HG03378 (cell line): ENCODE measurements around the gene COL15A1.
"Not testable (repeated sequence)": the region's sequence is repeated elsewhere in the genome, so short reads cannot be mapped to it uniquely, and the experiment has no call there.

ENCODE experiments used
- ATAC-seq: cut with Tn5 transposase; IDR thresholded peaks from one replicate; pipeline ENCODE4 v1.9.1; 2021; ENCODE audit warnings: mild to moderate bottlenecking, moderate library complexity; ENCODE audit not compliant: unreplicated experiment

COL15A1 gene

DNA sequence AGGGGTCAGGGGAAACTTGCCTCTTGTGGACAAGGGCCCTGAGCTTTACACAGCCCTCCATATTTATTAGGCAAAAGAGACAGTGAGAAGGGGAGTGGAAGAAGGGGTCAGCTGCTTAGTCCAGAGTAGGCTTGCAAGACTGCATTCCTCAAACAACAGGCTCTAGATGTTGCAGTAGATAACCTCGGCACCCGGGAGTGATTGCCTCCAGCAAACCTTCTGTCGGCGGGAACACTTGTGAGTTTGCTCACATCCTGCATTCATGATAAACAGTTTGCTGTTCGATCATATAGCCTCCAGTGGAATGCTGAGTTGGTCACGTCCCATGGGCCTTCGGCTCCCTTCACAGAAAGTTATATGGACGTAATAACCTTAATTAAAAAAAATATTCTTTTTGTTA, 66.7 kb downstream of the COL15A1 start:
- not testable (repeated sequence) for ATAC-seq

DNA sequence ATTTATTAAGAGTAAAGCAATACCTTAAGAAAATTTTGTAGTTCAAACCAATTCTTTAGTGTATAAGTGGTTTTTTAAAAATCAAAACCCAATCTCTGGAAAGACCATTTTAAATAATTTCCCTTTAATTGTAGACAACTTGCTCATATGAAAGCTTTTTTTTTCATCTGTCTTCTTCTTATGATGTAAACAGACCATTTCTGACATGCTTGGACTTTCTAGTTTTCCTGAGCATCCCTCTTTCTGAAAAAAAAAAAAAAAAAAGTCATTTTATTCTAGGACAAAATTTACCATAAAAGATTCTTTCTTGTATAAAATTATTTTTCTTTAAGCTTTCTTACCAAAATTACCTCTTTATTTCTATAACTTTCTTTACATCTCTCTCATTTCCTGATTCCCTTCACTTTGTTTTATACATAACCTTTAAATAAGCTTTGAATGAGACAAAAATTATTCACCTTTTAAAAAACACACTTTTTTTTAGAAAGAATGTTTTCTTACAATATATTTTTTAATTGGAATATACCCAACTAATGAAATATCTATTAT, 67.5 kb downstream of the COL15A1 start:
- no peak for ATAC-seq

DNA sequence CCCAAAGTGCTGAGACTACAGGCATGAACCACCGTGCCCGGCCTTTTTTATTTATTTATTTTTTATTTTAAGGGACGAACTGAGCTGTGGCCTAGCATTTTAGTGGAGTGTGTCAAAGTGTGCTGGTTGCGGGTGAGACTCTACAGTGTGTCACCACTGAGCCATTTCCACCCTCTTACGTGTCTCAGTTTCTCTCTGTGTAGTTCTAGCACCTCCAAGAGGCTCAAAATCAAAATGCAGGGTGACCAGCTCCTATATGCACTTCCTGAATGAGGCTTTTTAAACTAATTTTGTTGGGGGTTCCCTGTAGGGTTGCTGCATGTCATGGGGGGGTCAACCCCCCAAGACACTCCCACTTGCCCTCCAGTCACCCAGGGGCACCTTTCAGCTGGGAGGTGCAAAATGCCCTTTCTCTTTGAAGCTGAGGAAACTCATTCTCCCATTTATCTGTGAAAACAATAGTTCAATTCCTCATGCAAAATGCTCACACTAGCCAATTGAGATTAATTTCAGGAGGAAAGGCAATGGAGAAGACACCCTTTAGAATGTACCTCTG, 69.3 kb downstream of the COL15A1 start:
- no peak for ATAC-seq

DNA sequence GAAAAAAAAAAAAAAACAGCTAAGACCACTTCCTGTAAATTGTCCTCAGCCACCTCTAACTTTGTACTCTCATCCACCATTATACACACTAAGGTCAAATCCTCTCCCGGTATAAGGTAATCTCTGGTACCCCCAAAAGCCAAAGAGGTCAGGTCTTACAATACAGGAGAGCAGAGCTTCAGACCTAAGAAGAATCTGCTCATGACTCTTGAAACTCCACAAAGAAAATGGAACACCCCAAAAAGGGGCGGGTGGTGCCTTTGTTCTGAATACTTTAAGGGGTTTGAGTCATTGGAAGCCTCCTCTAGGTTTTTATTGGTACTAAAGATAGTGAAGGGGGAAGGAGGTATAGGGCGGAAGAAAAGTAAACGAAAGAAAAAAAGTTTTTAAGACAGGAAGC, 69.8 kb downstream of the COL15A1 start:
- ATAC-seq = no peak

DNA sequence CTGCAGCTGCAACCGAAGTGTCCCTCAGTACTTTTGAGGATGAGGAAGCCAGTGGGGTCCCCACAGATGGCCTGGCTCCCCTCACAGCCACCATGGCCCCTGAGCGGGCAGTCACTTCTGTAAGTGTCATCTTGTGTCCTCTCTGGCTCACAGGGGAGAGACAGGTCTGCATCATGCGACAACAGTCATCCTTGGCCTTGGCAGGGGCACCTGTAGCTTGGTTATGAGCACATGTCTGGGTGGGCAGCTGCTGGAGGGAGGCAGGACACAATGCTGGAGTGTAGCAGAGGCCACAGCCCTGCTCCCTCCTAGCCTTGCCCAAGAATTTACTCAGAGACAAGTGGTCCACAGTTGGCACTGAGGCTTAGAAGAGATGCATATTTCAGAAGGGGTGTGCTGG, 71.7 kb downstream of the COL15A1 start:
- ATAC-seq = no peak

DNA sequence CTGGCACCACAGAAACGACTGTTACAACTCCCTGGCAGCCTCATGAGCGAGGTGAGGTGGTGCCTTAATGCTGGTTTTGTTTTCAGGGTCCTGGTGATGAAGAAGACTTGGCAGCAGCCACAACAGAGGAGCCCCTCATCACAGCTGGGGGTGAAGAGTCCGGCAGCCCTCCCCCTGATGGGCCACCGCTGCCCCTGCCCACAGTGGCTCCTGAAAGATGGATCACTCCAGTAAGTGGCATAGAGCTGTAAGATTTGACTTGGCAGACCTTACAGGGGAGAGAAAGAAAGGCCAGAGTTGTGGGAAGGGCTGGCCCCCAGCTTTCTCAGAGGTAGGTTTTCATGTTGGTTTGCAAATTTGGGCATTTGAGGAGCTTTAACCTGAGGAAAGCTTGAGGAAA, 72.2 kb downstream of the COL15A1 start:
- ATAC-seq = no peak

DNA sequence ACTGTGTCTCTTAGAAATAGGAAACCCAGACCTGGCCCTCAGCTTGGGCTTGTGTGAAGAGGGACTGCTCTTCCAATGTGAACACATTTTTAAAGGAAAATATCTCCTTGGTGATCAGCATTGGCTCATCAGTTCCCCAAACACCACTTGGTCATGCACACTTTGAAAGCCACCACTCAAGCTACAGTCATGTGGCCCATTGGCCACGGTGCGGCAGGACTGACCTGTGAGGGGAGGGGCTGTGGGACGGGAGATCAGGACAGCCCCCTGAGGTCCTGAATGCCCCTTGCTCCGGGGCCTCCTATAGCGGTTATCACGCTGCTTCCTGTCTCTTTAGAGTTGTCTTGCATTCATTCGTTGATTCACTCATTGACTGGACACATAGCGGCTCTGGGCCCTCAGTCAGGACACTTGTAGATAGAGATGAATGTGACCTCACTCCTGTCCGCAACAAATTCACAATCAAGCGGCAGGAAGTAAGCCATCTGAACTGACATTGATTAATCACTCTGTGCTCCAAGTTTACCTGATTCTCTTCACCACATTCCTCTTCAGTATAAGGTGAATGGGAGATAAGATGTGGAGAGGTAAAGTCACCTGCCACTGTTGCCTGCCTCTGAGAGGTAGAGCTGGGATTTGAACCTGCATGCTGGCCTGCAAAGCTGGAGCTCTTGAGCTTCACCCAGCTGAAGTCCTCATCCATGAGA, 73.1 kb downstream of the COL15A1 start:
- ATAC-seq = no peak

DNA sequence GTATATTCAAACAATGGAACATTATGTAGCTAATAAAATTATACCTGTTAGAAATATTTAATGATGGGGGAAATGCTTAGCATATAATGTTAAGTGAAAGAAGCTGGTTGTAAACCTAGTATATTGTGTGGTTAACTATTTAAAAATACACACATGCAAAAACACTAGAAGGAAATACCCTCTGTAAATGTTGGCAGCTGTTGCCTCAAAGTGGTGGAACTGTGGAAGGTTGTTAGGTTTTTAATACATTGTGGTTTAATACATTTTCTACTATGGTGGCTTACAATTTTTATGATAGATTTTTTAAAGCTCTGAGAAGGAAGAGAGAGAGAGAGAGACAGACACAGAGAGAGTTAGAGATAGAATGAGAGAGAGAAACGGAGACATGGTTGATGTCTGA, 74.9 kb downstream of the COL15A1 start:
- ATAC-seq = no peak

DNA sequence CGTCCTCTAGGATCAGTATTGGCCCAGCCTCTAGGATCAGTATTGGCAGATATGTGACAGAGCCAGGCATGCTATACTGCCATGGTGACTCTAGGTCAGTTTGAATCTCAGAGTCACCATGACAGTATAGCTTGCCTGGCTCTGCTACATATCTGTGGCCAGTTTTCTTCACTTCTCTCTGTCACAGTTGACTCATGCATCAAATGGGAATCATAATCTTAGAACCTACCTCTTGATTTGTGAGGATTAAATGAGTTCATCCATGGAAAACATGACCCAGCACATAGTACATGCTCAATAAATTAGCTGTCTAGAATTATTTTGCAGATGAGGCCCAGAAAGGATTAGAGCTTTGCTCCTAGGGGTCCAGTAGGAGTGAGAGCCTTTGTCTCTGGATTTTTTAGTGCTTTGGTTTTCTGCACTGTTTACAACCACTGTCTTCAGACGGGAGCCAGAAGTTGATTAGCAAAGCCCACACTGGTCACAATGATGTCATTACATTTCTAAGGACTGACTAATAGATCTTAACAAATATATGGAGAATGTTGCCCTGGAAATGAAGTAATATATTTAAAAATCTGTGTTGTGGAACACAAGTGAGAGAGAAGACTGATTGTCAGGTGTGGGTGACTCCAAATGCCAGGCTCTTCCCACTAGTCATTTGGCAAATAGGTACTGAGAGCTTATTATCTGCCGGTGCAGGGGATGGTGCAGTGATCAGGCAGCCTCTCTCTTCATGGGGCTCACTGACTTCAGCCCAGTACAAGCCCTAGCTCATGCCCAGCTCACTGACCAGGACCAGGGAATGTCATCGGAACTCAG, 76.0 kb downstream of the COL15A1 start:
- ATAC-seq = no peak

DNA sequence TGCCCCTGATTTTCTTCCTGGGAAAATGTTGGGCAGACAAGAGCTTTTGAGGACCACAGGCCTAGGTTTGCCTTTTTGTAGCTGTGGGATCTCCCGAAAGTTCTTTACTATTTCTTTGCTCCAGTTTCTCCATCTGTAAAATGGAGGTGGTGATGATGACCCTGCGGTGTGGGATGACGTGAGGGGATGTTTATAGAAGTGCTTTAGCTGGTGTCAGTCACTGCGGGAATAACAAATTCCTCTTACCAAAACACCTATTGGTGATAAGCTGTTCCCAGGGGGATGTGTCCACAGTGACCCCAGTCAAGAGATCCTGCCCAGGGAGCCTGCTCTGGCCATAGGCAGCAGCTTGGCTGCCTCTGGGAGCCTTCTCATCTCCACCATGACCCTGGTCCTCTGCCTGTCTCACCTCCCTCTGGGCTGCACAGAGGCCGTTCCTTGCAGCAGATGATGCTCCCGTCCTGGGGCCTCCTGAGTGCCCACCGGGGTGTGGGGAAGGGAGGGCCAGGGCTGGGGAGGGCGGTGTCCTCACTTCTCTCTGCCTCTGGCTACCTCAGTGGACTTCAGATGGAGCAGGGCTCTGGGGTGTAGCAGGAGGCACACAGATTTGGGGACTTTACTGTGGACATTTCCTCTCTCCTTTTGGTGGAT, 77.2 kb downstream of the COL15A1 start:
- no peak for ATAC-seq

DNA sequence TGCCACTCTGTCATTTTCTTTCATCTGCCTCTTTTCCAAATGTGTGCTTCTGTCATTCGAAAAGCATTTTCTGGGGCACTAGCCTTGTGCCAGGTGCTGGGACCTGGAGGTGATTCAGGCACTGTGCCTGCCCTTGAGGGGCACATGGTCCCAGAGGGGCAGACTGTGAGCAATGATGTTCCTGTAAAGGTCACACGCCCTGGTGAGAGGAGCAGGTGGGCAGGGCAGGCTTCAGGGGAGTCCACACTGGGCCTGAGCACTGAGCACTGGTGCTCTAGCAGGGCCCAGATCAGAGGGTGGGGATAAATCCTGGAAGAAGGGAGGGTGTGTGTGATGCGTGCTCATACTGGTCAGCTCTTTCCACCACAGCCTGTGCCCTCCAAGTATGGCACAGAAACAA, 77.8 kb downstream of the COL15A1 start:
- ATAC-seq = no peak

DNA sequence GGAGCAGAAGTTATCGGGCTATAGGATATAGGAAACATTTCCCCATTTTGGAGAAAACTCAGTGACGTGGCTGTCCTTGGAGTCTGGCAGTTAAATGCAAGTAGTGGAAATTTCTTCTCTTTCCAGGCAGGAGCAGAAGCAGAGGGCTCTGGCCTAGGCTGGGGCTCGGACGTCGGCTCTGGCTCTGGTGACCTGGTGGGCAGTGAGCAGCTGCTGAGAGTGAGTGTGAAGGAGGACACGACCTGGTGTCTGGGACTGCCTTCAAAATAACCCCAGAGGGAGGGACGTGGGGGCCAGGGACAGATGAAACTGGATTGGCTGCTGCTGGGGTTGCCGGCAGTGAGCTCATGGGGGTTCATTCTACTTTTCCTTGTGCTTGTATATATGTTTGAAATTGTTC, 79.5 kb downstream of the COL15A1 start:
- no peak for ATAC-seq

DNA sequence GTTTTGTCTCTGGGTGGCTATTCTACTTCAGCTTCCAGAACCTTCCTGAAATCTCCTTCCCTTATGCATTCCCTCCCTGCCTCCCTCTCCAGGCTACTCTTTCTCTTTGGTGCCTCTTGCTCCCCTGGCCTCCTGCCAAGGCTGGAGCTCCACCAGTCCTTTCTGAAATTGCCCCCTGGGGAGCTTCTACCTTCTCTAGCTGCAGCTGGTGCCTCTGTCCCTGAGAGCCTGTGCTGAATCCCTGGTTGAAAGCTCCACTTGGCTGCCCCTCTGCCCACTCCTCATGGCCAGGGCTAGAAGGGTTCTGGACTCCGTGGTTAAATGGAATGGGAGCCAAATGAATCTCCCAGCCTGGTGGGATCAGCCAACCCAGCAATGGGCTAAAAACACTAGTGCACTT, 80.1 kb downstream of the COL15A1 start:
- no peak for ATAC-seq

DNA sequence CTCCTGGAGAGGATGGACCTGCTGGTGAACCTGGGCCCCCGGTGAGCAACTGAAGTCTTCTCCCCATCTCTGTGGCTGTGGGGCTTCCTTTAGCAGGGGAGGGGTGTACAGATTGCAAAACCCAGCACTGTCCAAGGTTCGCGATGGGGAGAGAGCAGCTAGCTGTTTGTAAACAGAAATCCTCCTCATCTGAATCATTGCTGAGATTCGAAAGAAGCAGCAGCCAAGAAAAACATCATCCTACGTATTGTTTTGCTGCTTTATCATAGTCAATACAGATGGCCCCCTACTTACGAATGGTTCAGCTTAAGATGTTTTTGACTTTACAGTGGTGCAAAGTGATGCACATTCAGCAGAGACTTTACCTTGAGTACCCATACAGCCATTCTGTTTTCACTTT, 81.3 kb downstream of the COL15A1 start:
- no peak for ATAC-seq

DNA sequence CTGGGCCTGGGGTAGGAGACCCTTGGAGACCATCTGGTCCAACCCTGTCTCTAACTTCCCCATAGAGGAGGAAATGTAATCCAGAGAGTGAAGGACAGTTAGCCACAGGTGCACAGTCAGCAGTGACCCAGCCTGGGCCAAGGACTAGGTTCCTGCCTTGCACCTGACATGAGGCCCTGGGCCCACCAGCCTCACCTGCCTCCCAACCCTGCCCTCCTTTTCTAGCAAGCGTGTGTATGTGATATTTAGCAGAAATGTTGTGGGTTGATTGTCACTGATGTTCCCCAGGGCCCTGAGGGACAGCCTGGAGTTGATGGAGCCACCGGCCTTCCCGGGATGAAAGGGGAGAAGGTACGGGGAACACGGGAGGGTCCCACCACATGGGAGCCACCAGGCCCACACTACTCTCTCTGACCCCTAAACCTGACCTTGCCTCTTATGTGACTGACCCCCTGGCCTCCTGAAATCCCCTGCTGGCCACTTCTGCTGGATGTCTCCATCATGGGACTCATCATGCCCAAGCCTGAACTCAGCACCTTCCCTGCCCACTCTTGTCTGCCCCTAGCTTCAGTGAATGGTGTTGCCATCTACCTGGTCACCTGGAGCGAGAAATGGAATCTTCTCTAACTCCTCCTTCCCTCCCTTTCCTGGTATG, 82.0 kb downstream of the COL15A1 start:
- ATAC-seq = no peak

DNA sequence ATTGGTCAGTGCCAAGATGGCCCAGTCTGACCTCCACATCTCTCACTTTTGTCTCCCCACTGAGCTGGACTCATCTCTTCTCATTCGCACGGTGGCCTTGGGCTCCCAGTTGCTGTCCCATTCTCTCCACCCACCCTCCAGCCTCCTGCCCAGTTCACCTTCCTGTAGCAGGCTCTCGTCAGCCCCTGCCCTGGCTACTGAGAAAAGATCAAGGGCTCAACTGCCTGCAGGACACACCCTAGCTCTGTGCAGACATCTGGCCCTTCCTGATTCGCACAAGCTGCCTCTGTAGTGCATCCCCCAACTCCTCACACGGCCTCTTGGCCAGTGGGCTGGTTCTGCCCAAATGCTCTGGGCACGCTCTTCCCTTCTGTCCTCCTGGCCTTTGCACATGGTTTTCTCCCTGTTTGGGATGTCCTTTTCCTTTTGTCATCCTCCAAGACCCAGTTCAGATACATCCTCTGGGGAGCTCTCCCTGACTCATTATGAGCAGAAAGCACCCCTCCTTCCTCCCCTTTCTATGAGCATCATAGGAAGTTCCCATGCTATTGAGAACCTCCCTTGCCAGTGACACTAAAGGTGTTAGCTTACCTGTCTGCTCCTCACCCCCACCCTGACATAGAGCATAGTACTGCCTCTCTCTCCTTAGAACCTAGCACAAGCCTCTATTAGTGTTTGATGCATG, 82.7 kb downstream of the COL15A1 start:
- ATAC-seq = no peak

DNA sequence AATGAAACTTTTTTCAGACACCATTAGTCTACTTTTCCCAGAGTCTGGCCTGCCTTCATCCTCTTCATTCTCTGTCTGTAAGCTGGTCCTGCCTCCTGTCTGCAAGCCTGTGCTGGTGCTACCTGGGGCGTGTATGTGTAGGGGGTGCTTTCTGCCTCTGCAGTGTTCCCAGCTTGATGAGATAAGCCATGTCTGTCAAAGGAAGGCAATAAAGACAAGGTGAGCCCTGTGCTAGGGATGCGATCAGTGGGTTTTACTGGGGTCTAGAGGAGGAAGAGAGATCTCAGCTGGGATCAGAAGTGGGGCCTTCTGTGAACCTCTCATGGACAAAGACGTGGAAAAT, 83.2 kb downstream of the COL15A1 start:
- no peak for ATAC-seq

DNA sequence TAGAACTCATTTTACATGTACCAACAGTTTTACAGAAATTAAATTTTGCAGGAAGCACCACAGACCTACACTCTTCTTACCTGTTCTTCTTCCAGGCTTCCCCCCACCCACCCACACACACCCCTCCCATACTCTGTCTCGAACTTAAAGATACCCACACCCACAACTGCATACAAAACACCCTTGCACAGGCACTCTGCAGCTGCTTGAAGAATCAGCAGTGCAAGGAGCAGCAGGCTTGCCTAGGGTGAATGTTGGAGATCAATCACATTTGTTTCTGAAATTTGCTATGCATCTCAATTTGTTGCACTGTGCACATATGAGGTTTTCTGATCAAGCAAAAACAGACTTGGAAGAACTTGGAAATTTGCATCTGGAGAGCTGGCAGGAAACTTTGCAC, 83.7 kb downstream of the COL15A1 start:
- ATAC-seq = no peak

DNA sequence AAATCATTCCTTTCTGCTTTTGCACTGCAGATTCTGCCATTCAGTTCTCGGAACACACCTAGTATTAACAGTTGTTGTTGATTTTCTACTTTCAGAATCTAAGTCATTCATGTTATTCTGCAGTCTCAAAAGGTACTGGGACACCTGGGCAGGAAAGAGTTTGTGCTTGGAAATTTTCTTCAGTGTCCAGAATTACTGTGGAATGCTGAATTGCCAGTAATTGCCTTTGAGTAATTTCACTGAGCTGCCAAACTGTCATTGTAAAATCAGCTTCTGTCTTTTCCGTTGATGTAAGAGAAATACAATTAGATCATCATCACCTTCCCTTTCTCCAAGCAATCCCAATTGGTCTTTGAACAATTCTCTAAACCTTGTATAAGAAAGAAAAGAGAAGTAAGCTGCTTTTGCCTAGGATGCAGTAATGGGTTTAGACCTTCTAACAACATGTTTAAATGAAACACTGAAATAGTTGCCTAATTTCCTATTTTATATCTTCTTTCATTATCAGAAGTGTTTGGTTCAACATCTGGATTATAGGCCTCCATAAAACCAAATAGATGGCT, 85.5 kb downstream of the COL15A1 start:
- no peak for ATAC-seq

DNA sequence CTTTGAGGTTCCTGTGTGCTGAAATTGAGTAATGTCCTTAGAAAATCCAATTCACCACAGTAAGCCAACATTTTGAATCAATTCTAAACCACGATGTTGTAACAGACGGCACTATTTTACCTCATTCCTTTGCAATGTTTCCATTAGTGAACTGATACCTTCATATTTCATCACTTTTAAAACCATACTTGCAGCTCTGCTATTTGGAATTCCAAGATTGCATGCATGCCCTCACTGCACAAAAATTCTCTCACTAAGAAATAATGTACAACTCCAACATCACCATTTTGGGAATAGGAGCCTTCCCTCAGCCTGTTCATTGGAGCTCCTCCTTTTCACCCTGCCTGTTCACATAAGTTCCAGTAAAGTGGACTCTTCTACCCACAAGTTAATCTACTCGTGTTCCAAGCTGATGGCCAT, 86.4 kb downstream of the COL15A1 start:
- no peak for ATAC-seq
